Right lobe of liver (tissue), 6 donors: ENCODE measurements around the gene DNAL1. TPM values are rescaled to one million over a fixed set of nuclear protein-coding genes. Genes with fewer than 3 reads are reported as not detected.

ENCODE experiments used
- ATAC-seq, 4 donors: fragments of 200-7000 bp; cut with Tn5 transposase; one replicate each; pipeline ENCODE4 v1.9.1; 2020; ENCODE audit warnings: mild to moderate bottlenecking in 4 of 4, moderate library complexity in 4 of 4
- DNase-seq, 3 donors: peaks; one replicate each; pipeline ENCODE4 v3.0.0-alpha.2; 2020
- H3K27ac ChIP-seq, 3 donors: fragments of 200-600 bp; one replicate each; pipeline ENCODE4 v1.8.0; 2022
- H3K27me3 ChIP-seq, 2 donors: fragments of 200-600 bp; one replicate each; pipeline ENCODE4 v1.8.0; 2022
- H3K36me3 ChIP-seq, 4 donors: fragments of 200-600 bp; sonication (generic) in 1 of 4; one replicate each; pipeline versions ENCODE4 v1.5.1 to v1.8.0; 2017 to 2022; ENCODE audit warnings: control low read depth in 1 of 4
- H3K4me1 ChIP-seq, 4 donors: fragments of 200-600 bp; sonication (generic) in 1 of 4; one replicate each; pipeline versions ENCODE4 v1.5.1 to v1.8.0; 2017 to 2022; ENCODE audit warnings: control low read depth in 1 of 4
- H3K4me3 ChIP-seq, 3 donors: fragments of 200-600 bp; one replicate each; pipeline ENCODE4 v1.8.0; 2022
- H3K9me3 ChIP-seq, 4 donors: fragments of 200-600 bp; sonication (generic) in 1 of 4; one replicate each; pipeline versions ENCODE4 v1.5.1 to v1.8.0; 2017 to 2022; ENCODE audit warnings: control low read depth in 1 of 4
- POLR2A ChIP-seq: fragments of 450-650 bp; IDR thresholded peaks from one replicate; pipeline ENCODE4 v1.6.1; 2017; ENCODE audit warnings: antibody characterized with exemption, mild to moderate bottlenecking
- WGBS: methylation state at CpG from one replicate; pipeline ENCODE4 v1.1.6; 2018; ENCODE audit warnings: low coverage, low lambda C conversion rate; ENCODE audit not compliant: insufficient coverage; ENCODE audit errors: missing lambda C conversion rate; 5-methylcytosine and 5-hydroxymethylcytosine counted together
- intact Hi-C, 2 donors: fragments of 100-400 bp; cut with DNase I; formaldehyde crosslinking; loops; one replicate each; pipeline versions ENCODE4 v1.11.2 to v1.14.1; 2022
- total RNA-seq, 6 experiments: library from RNA; depleted of rRNA in 2 of 6; stranded (reverse); fragments of >200 nt in 2 of 6; fragmentation: NEBNext Ultra II Directional in 3 of 6; extraction: Animal tissue kit (Norgen Biotek cat#: 25700) in 3 of 6; gene quantifications; one replicate each; pipeline versions ENCODE4 v1.1.0 to v1.2.4, GENCODE V29; 2016 to 2023
- TF ChIP-seq, protein P1 (sequence below), 4 donors: fragments of 200-600 bp in 3 of 4; fragments of 450-650 bp in 1 of 4; IDR thresholded peaks; one replicate each; pipeline versions ENCODE4 v1.5.1 to v1.8.0; 2016 to 2022; ENCODE audit warnings: antibody characterized with exemption in 4 of 4, mild to moderate bottlenecking in 2 of 4
- donor health status: DM: no; HTN: yes; CAD: no.
- donor health status: DM: no; HTN: no; CAD: no.
- donor health status: DM: no; HTN: no; CAD: no.
- donor health status: DM: no; HTN: yes; CAD: no.
- donor health status: DM: no; HTN: yes; CAD: no.

Gene DNAL1
- total RNA-seq, 6 experiments from 2014 or later = 2.7 to 5.7 (median 3.2) TPM

GRCh38 chr14:73739174-73739898, 94.5 kb downstream of the DNAL1 start:
- H3K4me1 ChIP-seq = peaks cover 2 to 43% (median 27%) of the 10 kb centered on the region in 4 donors
- no peak for ATAC-seq
- H3K27me3 ChIP-seq = no peaks in the 10 kb centered on the region
- peak in 2 of 3 donors; percentile 47 to 53 for DNase-seq
- WGBS = 67% methylated on average over 3 of the region's 21 CpGs
- no peak for TF ChIP-seq POLR2A
- TF ChIP-seq, protein P1, sequence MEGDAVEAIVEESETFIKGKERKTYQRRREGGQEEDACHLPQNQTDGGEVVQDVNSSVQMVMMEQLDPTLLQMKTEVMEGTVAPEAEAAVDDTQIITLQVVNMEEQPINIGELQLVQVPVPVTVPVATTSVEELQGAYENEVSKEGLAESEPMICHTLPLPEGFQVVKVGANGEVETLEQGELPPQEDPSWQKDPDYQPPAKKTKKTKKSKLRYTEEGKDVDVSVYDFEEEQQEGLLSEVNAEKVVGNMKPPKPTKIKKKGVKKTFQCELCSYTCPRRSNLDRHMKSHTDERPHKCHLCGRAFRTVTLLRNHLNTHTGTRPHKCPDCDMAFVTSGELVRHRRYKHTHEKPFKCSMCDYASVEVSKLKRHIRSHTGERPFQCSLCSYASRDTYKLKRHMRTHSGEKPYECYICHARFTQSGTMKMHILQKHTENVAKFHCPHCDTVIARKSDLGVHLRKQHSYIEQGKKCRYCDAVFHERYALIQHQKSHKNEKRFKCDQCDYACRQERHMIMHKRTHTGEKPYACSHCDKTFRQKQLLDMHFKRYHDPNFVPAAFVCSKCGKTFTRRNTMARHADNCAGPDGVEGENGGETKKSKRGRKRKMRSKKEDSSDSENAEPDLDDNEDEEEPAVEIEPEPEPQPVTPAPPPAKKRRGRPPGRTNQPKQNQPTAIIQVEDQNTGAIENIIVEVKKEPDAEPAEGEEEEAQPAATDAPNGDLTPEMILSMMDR (IDR thresholded peaks at IDR 0.05) = no peak
- intact Hi-C loops = no loop called here
- peaks cover 11 to 28% (median 18%) of the 10 kb centered on the region in 4 donors for H3K36me3 ChIP-seq
- H3K9me3 ChIP-seq = no peaks in the 10 kb centered on the region
- no peak overlapping the region for H3K4me3 ChIP-seq
- H3K27ac ChIP-seq = no peak overlapping the region

DNA sequence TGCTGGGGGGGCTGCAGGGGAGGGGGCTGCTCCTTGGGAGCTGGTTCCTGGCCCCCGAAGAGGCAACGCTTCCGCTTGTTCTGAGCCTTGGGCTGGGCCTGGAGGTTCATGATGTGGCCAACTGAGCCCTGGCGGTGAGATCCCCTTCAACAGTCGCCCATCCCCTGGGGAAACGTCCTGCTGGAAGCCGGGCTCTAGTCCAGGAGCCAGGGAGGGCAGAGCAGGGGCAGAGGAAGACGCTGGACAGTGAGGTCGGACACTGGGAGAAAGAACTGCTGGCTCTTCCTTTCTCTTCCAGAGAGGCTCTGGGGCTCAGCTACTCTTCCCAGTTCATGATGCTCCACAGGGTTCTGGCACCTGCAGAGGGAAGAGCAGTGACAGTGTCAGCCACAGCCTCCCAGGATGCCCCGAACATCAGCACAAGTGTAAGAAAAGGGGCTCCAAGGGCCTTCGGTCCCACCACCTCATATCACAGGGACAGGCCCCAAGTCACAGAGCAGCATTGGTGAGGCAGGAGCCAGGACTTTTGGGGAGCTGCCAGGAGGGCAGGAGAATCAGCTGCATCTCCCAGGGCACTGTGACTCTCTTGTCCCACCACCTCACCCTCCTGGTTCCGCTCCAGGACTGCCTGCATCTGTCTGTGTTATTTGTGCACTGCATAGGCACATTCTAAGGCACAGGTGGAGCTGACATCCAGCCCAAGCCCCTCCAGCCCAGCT, 95.3 kb downstream of the DNAL1 start:
- no peak for TF ChIP-seq POLR2A
- TF ChIP-seq, protein P1 (IDR thresholded peaks at IDR 0.05) = no peak
- no peaks in the 10 kb centered on the region for H3K27me3 ChIP-seq
- H3K4me3 ChIP-seq = no peak overlapping the region
- ATAC-seq (no peak), DNase-seq (peak in 2 of 3 donors; percentile 50 to 59)
- H3K4me1 ChIP-seq = peaks cover 2 to 50% (median 32%) of the 10 kb centered on the region in 4 donors
- intact Hi-C loops = no loop called here
- H3K36me3 ChIP-seq = peaks cover 11 to 28% (median 15%) of the 10 kb centered on the region in 4 donors
- peak overlapping the region; percentile 25 to 61 (median 54) for H3K27ac ChIP-seq
- H3K9me3 ChIP-seq = no peaks in the 10 kb centered on the region
- WGBS = 82% methylated on average over 6 of the region's 12 CpGs

- Histone ChIP-seq H3K27ac (peak overlapping the region; percentile 58 to 72 (median 61)), H3K4me1 (peaks cover 2 to 57% (median 37%) of the 10 kb centered on the region in 4 donors), H3K9me3 (no peaks in the 10 kb centered on the region), H3K36me3 (peaks cover 11 to 21% (median 12%) of the 10 kb centered on the region in 4 donors), H3K4me3 (peak overlapping the region in 1 of 3 donors; percentile 25), H3K27me3 (no peaks in the 10 kb centered on the region)
- DNase-seq (peak; percentile 85 to 95 (median 91)), ATAC-seq (peak; percentile 85 to 90 (median 89))
- intact Hi-C loops = no loop called here
- TF ChIP-seq, protein P1 (IDR thresholded peaks at IDR 0.05) = no peak
- peak; percentile 35 for TF ChIP-seq POLR2A
- 15% methylated on average over 7 of the region's 9 CpGs for WGBS
Measured at GRCh38 chr14:73740618-73741326, 96.0 kb downstream of the DNAL1 start.

DNA sequence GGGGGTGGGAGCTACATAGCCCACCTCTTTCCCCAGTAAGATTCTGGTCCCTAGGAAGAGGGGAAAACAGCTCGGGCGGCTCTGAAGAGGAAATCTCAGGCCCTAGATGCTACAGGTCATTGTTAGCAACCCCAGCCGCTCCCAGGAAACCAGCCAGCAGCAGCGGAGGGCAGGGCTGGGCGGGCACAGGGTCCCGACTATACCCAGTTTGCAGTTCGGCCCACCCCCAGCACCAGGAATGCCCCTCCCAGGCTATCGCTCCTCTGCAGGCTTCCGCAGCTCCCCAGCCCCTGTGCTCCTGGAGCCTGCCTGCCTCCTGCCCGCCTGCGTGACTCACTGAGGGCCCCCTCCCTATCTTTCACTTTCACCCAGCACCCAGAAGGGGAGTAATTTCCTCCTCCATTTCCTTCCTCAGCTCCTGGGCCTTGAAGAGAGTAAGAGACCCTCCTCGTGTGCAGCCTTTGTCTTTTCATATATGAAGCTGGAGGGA, 96.6 kb downstream of the DNAL1 start:
- Histone ChIP-seq H3K4me3 (peak overlapping the region in 1 of 3 donors; percentile 25), H3K9me3 (no peaks in the 10 kb centered on the region), H3K4me1 (peaks cover 2 to 64% (median 41%) of the 10 kb centered on the region in 4 donors), H3K36me3 (peaks cover 11 to 15% (median 12%) of the 10 kb centered on the region in 4 donors), H3K27ac (peak overlapping the region; percentile 58 to 72 (median 61)), H3K27me3 (no peaks in the 10 kb centered on the region)
- DNase-seq (peak; percentile 72 to 78 (median 74)), ATAC-seq (peak; percentile 58 to 77 (median 64))
- WGBS = 3% methylated on average over 4 of the region's 12 CpGs
- TF ChIP-seq, protein P1 (IDR thresholded peaks at IDR 0.05) = no peak
- TF ChIP-seq POLR2A = peak; percentile 1
- intact Hi-C loops = no loop called here
